ENCODE results near the gene DNAJC7.
"Not testable (repeated sequence)": the region's sequence is repeated elsewhere in the genome, so short reads cannot be mapped to it uniquely, and the experiment has no call there.

The DNAJC7 gene

DNA sequence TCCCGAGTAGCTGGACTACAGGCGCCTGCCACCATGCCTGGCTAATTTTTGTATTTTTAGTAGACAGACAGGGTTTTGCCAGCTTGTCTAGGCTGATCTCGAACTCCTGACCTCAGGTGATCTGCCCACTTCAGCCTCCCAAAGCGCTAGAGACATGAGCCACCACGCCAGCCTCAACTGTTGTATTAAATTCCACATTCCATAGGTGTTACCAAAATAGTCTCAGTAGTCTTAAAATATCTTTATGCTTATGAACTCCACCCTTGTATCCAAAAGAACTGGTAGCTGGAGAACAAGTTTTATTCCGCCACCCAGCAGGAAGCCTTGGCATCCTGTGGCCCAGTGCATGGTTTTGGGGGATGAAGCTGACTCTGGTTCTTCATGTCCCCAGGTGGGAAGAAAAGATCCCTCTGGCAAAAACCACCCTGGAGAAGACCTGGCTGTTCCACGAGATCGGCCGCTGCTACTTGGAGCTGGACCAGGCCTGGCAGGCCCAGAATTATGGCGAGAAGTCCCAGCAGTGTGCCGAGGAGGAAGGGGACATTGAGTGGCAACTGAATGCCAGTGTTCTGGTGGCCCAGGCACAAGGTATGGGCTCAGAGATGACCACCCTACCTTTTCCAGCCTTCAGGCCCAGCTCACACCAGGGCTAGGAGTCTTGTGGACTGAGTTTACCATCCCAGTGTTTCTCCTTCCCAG, 68.3 kb downstream of the DNAJC7 start:
- no peak for DNase-seq

DNA sequence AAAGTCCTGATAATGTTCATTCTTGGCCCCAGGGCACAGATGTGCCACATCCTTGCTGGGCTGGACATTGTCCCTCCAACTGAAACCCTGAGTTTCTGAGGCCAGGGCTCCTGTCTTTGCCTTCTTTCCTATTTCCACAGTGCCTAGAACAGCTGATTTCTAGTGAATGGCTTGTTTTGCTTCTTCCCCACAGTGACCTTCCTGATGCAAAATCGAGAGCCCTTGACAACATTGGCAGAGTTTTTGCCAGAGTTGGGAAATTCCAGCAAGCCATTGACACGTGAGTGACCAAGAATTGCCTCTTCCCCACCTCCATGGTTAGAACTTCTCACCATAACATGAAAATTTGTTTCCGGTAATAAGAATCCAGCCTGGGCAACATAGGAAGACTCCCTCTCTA, 72.3 kb downstream of the DNAJC7 start:
- DNase-seq: no peak

- DNase-seq: no peak
Measured at GRCh38 chr17:41943492-41943891, 73.7 kb downstream of the DNAJC7 start.

- no peak for DNase-seq
Measured at GRCh38 chr17:41942626-41943373, 74.4 kb downstream of the DNAJC7 start.

DNA sequence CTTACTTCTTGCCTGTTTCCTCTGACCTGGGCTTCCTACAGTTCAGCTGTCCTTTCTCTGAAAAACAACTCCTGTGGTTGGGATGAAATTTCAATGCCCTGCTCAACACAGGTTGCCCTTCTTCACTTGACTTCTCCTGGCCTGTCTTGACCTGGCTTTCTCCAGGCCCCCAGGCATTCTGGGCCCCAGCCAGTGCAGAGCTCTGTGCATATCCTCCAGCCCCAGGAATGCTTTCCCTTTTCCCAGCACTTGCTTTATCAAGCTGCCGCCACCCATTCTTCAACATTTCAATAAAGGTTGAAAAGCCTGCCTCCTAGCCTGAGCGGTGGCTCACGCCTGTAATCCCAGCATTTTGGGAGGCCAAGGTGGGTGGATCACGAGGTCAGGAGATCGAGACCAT, 76.1 kb downstream of the DNAJC7 start:
- DNase-seq: no peak

DNA sequence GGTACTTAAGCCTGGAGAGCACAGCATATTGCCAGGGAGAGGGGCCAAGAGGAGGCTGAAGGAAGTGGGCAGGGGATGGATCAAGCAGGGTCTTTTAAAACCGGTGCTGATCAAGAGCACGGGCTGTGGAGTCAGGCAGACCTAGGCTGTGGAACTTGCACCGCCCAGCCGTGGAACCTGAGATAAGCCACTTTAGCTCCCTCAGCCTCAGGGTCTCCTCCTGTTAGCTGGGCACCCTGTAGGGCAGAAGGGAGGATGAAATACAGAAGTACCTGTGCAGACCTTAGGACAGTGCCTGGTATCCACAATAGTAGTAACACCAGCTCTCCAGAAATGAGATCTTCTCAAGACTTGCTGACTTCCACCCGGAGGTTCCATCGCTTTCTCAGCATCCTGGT, 77.5 kb downstream of the DNAJC7 start:
- DNase-seq: no peak

DNA sequence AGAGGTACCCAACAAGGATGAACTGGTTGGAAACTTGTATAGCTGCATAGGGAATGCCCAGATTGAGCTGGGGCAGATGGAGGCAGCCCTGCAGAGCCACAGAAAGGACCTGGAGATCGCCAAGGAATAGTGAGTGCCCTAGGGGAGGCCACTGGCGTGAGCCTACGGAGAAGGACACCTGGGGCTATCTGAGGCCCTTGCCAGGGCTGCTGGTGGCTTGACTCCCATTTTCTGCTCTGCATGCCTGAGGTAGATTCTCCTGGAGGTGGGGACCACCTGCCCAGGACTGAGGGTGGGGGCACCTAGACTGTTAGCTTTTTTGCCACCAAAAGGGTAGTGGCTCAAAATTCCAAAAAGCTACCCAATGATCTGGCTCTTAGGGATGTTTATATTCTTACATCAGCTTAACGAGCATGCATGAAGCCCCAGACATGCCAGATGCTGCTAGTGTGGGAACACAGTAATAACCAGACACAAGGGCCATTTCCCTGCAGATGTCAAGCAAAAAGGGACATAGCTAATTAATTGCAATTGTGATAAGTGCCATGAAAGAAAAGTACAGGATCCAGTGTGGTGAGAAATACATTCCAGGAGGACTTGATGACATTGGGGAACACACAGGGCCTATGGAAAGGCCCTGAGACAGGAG, 78.1 kb downstream of the DNAJC7 start:
- no peak for DNase-seq

DNA sequence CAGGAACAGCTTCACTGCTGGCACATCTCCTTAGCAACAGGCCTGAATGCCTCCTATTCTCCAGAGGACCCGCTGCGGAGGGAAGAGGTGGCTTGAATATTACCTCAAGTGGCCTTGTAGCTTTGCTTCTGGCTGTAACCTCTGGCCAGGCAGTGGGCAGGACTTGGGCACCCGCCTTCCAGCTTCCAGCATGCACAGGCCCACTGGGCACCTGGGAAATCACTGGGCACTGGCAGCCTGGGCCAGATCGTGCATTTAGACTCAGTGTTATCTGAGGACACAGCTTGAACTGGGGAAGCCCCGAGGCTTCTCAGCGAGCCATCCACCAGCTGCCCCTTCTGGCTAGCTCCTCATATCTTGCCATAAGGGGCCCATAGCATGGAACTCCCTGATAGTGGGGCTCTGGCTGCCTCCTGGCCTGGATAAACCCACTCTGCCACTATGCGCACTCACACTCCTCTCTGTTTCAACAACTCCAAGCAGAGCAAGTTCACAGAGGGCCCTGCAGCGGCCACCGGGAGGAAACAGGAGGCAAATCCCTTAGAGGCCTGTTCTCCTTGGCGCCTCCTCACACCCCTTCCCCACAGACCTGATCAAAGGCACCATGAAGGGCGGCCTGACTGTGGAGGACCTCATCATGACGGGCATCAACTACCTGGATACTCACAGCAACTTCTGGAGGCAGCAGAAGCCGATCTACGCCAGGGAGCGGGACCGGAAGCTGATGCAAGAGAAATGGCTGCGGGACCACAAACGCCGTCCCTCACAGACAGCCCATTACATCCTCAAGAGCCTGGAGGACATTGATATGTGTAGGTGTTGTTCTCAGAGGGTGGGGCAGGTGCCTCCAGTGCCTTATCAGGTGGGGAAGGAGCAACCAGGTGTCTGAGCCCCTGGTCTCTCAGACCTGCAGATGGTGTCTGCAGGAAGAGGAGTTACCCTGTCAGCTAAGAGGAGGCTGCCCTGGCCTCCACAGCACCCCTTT, 79.0 kb downstream of the DNAJC7 start:
- DNase-seq: no peak

GRCh38 chr17:41935641-41936040, 81.6 kb downstream of the DNAJC7 start:
- no peak for DNase-seq

DNA sequence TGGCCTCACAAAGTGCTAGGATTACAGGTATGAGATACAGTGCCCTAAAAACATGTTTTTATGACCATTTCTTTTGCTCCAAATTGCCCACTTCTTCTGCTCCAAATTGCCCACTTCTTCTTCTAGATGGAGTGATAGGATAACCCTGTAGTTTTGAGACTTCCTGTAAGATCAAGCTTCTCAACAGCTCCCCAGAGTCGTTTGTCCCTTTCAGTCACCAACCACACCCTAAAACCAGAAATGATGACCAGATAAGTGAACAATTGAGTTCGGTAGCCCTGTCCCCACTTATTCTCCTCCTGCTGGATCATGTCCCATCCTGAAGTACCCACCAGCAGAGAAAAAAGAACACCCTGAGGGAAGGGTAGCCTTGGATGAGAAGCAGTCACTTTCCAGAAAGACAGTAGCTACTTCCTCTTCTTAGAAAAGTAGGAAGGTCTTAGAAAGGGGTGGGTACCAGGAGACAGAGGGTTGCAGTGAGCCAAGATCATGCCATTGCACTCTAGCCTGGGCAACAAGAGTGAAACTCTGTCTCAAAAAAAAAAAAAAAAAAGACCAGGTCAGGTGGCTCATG, 84.3 kb downstream of the DNAJC7 start:
- DNase-seq: peak; percentile 81 to 92

- not testable (repeated sequence) for DNase-seq
Measured at GRCh38 chr17:41931715-41932114, 85.5 kb downstream of the DNAJC7 start.

- not testable (repeated sequence) for DNase-seq
Measured at GRCh38 chr17:41930833-41931156, 86.4 kb downstream of the DNAJC7 start.

- peak; percentile 99 to 100 for DNase-seq
Measured at GRCh38 chr17:41930009-41930832, 87.0 kb downstream of the DNAJC7 start, which contains the start of gene ODAD4. Gene ODAD4, plus strand, starts transcription at chr17:41930617. Its CDS starts 107 bp downstream, at chr17:41930724.

DNA sequence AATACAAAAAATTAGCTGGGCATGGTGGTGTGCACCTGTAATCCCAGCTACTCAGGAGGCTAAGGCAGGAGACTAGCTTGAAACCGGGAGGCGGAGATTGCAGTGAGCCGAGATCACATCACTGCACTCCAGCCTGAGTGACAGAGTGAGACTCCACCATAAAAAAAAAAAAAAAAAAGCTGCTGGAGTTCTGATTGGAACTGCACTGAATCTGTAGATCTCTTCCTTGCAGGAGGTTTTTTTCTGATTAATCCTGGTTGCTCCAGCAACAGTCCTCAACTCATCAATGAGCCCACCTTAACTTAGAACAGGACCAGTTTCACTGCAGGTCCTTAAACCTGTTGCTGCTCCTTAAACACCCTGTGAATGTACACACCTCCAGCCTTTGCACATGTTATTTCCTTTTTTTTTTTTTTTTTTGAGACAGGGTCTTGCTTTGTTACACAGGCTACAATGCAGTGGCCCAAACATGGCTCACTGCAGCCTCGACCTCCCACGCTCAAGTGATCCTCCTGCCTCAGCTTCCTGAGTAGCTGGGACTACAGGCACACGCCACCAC, 88.5 kb downstream of the DNAJC7 start:
- no peak for DNase-seq

Measured in AML-193 (cell line).